8988T (cell line): Measurements from ENCODE around the gene CCDC92.
"Not testable (repeated sequence)": the region's sequence is repeated elsewhere in the genome, so short reads cannot be mapped to it uniquely, and the experiment has no call there.

Source experiments
- DNase-seq: peaks from one replicate; pipeline ENCODE4 v3.0.0; 2011

CCDC92 gene

GRCh38 chr12:123935956-123936355 is 36.7 kb downstream of the CCDC92 start:
- DNase-seq: no peak

DNA sequence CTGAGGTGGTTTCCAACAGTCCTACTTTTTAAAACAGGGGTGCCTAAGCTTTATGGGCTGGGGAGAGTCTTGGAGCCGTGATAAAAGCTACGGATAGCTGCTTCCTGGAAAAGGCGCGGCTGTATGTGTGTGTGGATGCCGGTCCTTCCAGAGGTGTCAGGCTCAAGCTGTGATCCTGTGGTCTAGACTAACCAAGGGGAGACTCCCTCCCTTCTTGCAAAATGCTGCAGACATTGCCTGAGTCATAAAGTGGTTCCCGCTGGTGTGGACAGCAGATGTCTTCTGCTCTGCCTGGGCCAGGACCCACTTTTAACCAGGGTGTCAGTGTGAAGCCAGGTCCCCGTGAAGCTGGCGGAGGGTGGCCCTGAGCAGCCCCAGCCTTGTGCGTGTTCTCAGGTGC is 37.8 kb downstream of the CCDC92 start:
- DNase-seq: no peak

DNA sequence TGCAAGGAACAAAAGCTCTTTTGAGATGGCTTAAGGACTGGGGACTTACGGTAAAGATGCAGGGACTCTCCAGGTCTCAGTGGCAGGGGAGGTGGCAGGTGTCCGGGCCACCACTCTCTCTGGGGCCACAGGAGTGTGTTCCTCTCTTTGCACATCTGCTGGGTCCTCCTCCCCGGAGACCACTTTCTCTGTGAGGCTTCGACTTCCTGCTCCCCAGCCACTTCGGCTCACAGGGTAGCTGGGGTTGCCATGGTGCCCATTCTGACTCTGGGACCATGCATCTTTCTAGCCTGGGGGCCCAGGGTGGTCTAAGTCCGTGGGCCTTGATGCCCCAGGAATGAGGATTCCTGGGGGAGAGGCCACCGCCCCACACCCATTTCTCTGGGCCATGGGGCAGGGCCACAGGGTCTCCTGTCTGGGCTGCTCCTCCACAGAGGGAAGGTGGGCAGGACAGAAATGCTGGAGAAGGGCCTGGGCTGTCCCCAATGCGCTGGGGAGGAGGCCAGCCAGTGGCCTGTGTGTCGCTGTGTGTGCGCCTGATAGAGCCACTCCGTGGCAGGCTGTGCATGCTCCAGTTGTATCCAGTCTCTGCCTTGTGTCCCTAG is 38.5 kb downstream of the CCDC92 start:
- no peak for DNase-seq

- DNase-seq: no peak
These were observed 39.4 kb downstream of the CCDC92 start for GRCh38 chr12:123933214-123933613.

GRCh38 chr12:123931686-123932321 is 40.8 kb downstream of the CCDC92 start:
- no peak for DNase-seq

- DNase-seq: no peak
These were observed 42.6 kb downstream of the CCDC92 start for GRCh38 chr12:123929946-123930583.

- no peak for DNase-seq
These were observed 43.7 kb downstream of the CCDC92 start for GRCh38 chr12:123928897-123929296.

- DNase-seq: no peak
These were observed 44.3 kb downstream of the CCDC92 start for GRCh38 chr12:123928274-123928865.

- no peak for DNase-seq
These were observed 48.1 kb downstream of the CCDC92 start for GRCh38 chr12:123924539-123924938.

DNA sequence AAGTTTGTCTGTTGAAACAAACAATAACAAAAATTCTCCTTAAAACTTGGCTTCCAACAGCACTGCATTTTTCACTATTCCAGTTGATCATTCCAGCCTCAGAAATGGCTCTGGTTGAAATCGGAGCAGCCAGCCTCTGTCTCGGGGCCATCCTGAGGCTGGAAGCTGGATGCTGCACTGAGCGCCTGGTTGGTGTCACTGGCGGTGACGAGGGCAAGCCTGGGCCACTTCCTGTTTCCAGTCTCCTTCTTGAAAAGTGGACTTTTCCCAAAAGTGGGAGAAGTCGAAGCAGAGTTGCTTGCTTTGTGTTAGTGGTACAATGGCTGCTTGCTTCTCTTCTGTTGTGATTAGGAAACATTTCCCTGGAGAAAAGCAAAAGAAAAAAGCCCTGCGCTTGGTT is 48.7 kb downstream of the CCDC92 start:
- DNase-seq: no peak

GRCh38 chr12:123923038-123923437 is 49.6 kb downstream of the CCDC92 start:
- no peak for DNase-seq

DNA sequence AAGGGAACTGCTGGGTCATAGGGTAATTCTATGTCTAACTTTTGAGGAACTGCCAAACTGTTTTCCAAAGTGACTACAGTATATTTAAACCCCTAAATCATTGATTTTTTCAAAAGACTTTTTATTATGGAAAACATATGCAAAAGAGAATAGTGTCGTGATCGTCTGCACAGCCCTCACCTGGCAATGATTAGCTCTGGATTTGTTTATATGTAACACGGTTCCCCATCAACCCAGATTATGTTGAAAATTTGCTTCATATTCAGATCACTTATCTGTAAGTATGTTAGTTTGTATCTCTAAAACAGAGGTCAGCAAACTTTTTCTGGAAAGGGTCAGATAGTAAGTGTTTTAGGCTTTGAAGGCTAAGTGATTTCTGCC is 52.7 kb downstream of the CCDC92 start:
- no peak for DNase-seq

- DNase-seq: no peak
These were observed 55.2 kb downstream of the CCDC92 start for GRCh38 chr12:123917337-123917850.

DNA sequence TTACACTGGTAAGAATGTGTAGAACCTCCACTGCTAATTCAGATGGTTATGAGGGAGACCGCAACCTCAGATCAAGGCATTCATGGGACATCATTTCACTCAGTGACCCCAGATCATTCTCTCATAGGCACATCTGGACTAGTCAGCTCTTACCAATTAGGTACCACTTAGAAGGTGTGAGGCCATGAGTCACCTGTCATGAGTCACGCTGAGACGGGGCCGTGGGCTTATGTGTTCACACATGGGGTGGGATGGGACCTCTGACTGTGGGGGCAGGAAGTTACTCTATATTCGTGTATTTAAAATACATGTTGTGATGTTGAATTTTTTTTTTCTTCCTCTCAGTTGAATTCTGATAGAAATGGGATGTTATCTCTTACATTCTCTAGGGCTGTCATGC is 55.9 kb downstream of the CCDC92 start:
- no peak for DNase-seq

DNA sequence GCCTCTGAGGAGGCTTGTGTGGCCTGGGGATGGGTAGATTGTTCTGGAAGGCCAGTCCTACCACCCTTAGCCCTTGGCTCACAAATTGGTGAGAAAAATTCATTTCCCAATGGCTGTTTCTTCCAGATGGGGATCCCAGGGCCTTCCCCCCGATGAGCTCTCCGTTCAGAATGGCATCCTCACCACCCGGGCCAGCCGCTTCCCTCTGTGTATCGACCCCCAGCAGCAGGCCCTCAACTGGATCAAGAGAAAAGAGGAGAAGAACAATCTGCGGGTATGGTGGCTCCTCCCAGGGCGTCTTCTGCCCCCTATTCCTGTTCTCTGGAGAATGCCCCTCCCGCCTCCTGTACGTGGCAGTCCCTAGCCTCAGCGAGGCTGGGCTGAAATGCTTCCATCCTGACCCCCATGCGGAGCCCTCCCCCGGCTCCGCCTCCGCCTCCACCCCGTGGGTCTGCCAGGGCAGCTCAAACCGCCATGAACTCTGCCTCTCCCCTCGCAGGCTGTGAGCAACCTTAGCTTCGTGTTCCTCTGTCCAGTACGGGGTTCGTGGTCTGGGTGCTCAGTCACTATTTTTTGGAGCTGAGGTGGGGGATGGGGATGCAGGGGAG is 57.8 kb downstream of the CCDC92 start:
- no peak for DNase-seq

- no peak for DNase-seq
These were observed 59.9 kb downstream of the CCDC92 start for GRCh38 chr12:123912415-123913380.

DNA sequence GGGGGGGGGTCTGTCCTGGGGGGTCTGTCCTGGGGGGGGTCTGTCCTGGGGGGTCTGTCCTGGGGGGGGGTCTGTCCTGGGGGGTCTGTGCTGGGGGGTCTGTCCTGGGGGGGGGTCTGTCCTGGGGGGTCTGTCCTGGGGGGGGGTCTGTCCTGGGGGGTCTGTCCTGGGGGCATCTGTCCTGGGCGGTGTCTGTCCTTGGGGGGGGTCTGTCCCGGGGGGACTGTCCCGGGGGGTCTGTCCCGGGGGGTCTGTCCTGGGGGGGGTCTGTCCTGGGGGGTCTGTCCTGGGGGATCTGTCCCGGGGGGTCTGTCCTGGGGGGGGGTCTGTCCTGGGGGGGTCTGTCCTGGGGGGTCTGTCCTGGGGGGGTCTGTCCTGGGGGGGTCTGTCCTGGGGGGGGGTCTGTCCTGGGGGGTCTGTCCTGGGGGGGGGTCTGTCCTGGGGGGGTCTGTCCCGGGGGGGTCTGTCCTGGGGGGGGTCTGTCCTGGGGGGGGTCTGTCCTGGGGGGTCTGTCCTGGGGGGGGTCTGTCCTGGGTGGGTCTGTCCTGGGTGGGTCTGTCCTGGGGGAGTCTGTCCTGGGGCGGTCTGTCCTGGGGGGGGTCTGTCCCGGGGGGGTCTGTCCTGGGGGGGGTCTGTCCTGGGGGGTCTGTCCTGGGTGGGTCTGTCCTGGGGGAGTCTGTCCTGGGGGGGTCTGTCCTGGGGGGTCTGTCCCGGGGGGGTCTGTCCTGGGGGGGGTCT is 60.8 kb downstream of the CCDC92 start:
- not testable (repeated sequence) for DNase-seq

DNA sequence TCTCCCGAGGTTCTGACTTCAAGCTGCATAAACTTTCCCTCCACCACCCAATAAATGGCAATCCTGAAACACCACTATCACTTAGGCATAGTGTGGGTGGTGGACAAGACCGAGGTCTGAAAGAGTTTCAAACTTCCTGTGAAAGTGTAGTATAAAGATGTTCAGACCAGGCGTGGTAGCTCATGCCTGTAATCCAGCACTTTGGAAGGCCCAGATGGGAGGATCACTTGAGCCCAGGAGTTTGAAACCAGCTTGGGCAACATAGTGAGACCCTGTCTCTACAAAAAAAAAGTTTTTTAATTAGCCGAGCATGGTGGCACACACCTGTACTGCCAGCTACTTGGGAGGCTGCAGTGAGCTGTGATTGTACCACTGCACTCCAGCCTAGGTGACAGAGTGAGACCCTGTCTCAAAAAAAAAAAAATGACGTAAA is 61.9 kb downstream of the CCDC92 start:
- DNase-seq: no peak

DNA sequence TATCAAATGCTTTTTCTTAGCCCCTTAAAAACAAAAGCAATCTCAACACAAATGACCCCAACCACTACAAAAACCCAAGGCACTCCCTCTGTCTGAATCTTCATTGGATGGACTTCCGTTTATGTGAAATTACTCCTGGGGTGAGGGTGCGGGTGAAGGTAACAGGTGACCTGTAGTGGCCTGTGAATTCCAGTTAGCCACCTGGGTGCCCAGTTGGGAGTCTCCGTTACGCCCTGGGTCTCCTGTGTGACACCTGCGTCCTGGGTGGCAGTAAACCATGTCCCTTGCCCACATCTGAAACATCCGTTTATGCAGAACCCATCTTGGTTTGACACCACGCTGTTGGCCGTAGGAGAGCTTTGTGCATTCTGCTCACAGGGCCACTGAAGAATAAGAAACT is 62.6 kb downstream of the CCDC92 start:
- DNase-seq: no peak

GRCh38 chr12:123908884-123909725 is 63.5 kb downstream of the CCDC92 start:
- no peak for DNase-seq
